ENCODE results near the gene ANKRD12.

GRCh38 chr18:9140984-9141383 lies 4.4 kb downstream of the ANKRD12 start:
- no peak for TF ChIP-seq CTCF (IDR thresholded peaks at IDR 0.05)
- TF ChIP-seq POLR2A (IDR thresholded peaks at IDR 0.05), result no peak
